Parathyroid adenoma (tissue), 2 donors: ENCODE measurements around the gene LATS2.

Experiments used
- H2AFZ ChIP-seq: fragments of 300-600 bp; sonication (generic); one replicate; pipeline ENCODE4 v1.7.0; 2017; ENCODE audit warnings: antibody characterized with exemption, mild to moderate bottlenecking
- H3K27ac ChIP-seq: fragments of 300-600 bp; sonication (generic); one replicate; pipeline ENCODE4 v1.7.0; 2017
- H3K27me3 ChIP-seq: fragments of 300-600 bp; sonication (generic); one replicate; pipeline ENCODE4 v1.7.0; 2017; ENCODE audit warnings: low read length; ENCODE audit not compliant: control insufficient read depth, insufficient read depth
- H3K36me3 ChIP-seq: fragments of 300-600 bp; sonication (generic); one replicate; pipeline ENCODE4 v1.7.0; 2017; ENCODE audit warnings: low read length; ENCODE audit not compliant: control insufficient read depth, insufficient read depth
- H3K4me1 ChIP-seq: fragments of 300-600 bp; sonication (generic); one replicate; pipeline ENCODE4 v1.7.0; 2017; ENCODE audit warnings: control low read depth
- H3K4me2 ChIP-seq: fragments of 300-600 bp; sonication (generic); one replicate; pipeline ENCODE4 v1.7.0; 2017; ENCODE audit warnings: low read length
- H3K4me3 ChIP-seq: fragments of 300-600 bp; sonication (generic); one replicate; pipeline ENCODE4 v1.7.0; 2017; ENCODE audit warnings: low read depth, low read length
- H3K79me2 ChIP-seq: fragments of 300-600 bp; sonication (generic); one replicate; pipeline ENCODE4 v1.7.0; 2017; ENCODE audit warnings: control low read depth
- H3K9ac ChIP-seq: fragments of 300-600 bp; sonication (generic); one replicate; pipeline ENCODE4 v1.7.0; 2017; ENCODE audit warnings: mild to moderate bottlenecking
- H3K9me3 ChIP-seq: fragments of 300-600 bp; sonication (generic); one replicate; pipeline ENCODE4 v1.7.0; 2017; ENCODE audit warnings: low read length; ENCODE audit not compliant: control insufficient read depth
- CTCF ChIP-seq: fragments of 300-600 bp; sonication (generic); IDR thresholded peaks from one replicate; pipeline ENCODE4 v1.7.0; 2017; ENCODE audit warnings: antibody characterized with exemption, mild to moderate bottlenecking
- donor health status: primary hyperparathyroidism.

LATS2 gene

GRCh38 chr13:20991741-20992520 is 69.5 kb downstream of the LATS2 start:
- Histone ChIP-seq H3K79me2 (no peaks in the 10 kb centered on the region), H3K4me2 (no peak overlapping the region), H3K27me3 (no peaks in the 10 kb centered on the region), H3K4me3 (no peak overlapping the region), H3K9ac (no peak overlapping the region), H2AFZ (no peak overlapping the region), H3K27ac (no peak overlapping the region), H3K4me1 (no peaks in the 10 kb centered on the region), H3K9me3 (no peaks in the 10 kb centered on the region), H3K36me3 (no peaks in the 10 kb centered on the region)
- no peak for TF ChIP-seq CTCF

- H2AFZ ChIP-seq: no peak overlapping the region
- no peak overlapping the region for H3K9ac ChIP-seq
- H3K27me3 ChIP-seq: no peaks in the 10 kb centered on the region
- no peaks in the 10 kb centered on the region for H3K9me3 ChIP-seq
- no peak overlapping the region for H3K4me2 ChIP-seq
- H3K4me3 ChIP-seq: no peak overlapping the region
- H3K36me3 ChIP-seq: no peaks in the 10 kb centered on the region
- H3K4me1 ChIP-seq: no peaks in the 10 kb centered on the region
- H3K27ac ChIP-seq: no peak overlapping the region
- TF ChIP-seq CTCF: no peak
- no peaks in the 10 kb centered on the region for H3K79me2 ChIP-seq
These were observed 70.4 kb downstream of the LATS2 start for GRCh38 chr13:20990910-20991525.

GRCh38 chr13:20989656-20990321 is 71.6 kb downstream of the LATS2 start:
- no peaks in the 10 kb centered on the region for H3K9me3 ChIP-seq
- no peaks in the 10 kb centered on the region for H3K79me2 ChIP-seq
- no peaks in the 10 kb centered on the region for H3K4me1 ChIP-seq
- H3K27ac ChIP-seq: no peak overlapping the region
- TF ChIP-seq CTCF: no peak
- no peak overlapping the region for H2AFZ ChIP-seq
- H3K27me3 ChIP-seq: no peaks in the 10 kb centered on the region
- H3K4me2 ChIP-seq: no peak overlapping the region
- H3K36me3 ChIP-seq: no peaks in the 10 kb centered on the region
- H3K4me3 ChIP-seq: no peak overlapping the region
- no peak overlapping the region for H3K9ac ChIP-seq

- no peaks in the 10 kb centered on the region for H3K9me3 ChIP-seq
- no peak overlapping the region for H2AFZ ChIP-seq
- no peak overlapping the region for H3K4me3 ChIP-seq
- H3K36me3 ChIP-seq: no peaks in the 10 kb centered on the region
- no peak overlapping the region for H3K9ac ChIP-seq
- no peak for TF ChIP-seq CTCF
- H3K79me2 ChIP-seq: no peaks in the 10 kb centered on the region
- no peak overlapping the region for H3K4me2 ChIP-seq
- no peaks in the 10 kb centered on the region for H3K27me3 ChIP-seq
- H3K27ac ChIP-seq: no peak overlapping the region
- no peaks in the 10 kb centered on the region for H3K4me1 ChIP-seq
These were observed 72.3 kb downstream of the LATS2 start for GRCh38 chr13:20988909-20989655.
